Psoas muscle (tissue), 8 donors: ENCODE results near the gene COPZ1. TPM values are rescaled to one million over a fixed set of nuclear protein-coding genes. Genes with fewer than 3 reads are reported as not detected.
A peak's percentile ranks its signal among the peaks of the same experiment; 100 is the strongest.

Experiments
- ATAC-seq, 4 donors: fragments of 200-7000 bp; cut with Tn5 transposase; one replicate each; pipeline ENCODE4 v1.9.1; 2020; ENCODE audit warnings: moderate library complexity in 3 of 4, mild to moderate bottlenecking in 2 of 4
- DNase-seq, 2 donors: peaks; one replicate each; pipeline ENCODE4 v3.0.0-alpha.2; 2020
- H3K27ac ChIP-seq: fragments of 200-600 bp; one replicate; pipeline ENCODE4 v1.8.0; 2022
- H3K27me3 ChIP-seq, 3 donors: fragments of 200-600 bp in 1 of 3; one replicate each; pipeline versions ENCODE4 v1.6.1 to v1.8.0; 2013 to 2022; ENCODE audit warnings: low read length in 2 of 3, mild to moderate bottlenecking in 2 of 3, moderate library complexity in 1 of 3; ENCODE audit not compliant: insufficient read depth in 3 of 3
- H3K36me3 ChIP-seq, 2 donors: fragments of 200-600 bp in 1 of 2; one replicate each; pipeline versions ENCODE4 v1.6.1 to v1.8.0; 2013 to 2022; ENCODE audit warnings: low read depth in 1 of 2, mild to moderate bottlenecking in 1 of 2, moderate library complexity in 1 of 2; ENCODE audit not compliant: insufficient read depth in 1 of 2
- H3K4me1 ChIP-seq: fragments of 200-600 bp; one replicate; pipeline ENCODE4 v1.8.0; 2022
- H3K4me3 ChIP-seq: fragments of 200-600 bp; one replicate; pipeline ENCODE4 v1.8.0; 2022; ENCODE audit warnings: mild to moderate bottlenecking
- H3K9me3 ChIP-seq: fragments of 200-600 bp; one replicate; pipeline ENCODE4 v1.8.0; 2022
- CTCF ChIP-seq: fragments of 200-600 bp; IDR thresholded peaks from one replicate; pipeline ENCODE4 v1.8.0; 2022; ENCODE audit warnings: antibody characterized with exemption
- WGBS, 3 donors: extraction: QIAGEN DNeasy Blood & Tissue Kit; methylation state at CpG; one replicate each; pipeline versions ENCODE4 v1.1.6 to v1.1.7; 2013; 5-methylcytosine and 5-hydroxymethylcytosine counted together
- intact Hi-C, 2 donors: fragments of 100-400 bp; cut with DNase I; formaldehyde crosslinking; loops; one replicate each; pipeline versions ENCODE4 v1.11.0 to v1.14.2; 2022
- polyA plus RNA-seq, 3 donors: library from polyadenylated mRNA; stranded (reverse); fragments of 200-250 nt; gene quantifications; one replicate each; pipeline ENCODE4 v1.2.3, GENCODE V29; 2013
- total RNA-seq, 4 donors: library from RNA; stranded (reverse); fragmentation: NEBNext Ultra II Directional in 2 of 4; extraction: Animal tissue kit (Norgen Biotek cat#: 25700) in 2 of 4; gene quantifications; one replicate each; pipeline versions ENCODE4 v1.2.1 to v1.2.4, GENCODE V29; 2021 to 2023
- donor health status: healthy with polysubstance abuse.
- donor health status: DM: no; HTN: no; CAD: no; lungs with moderate emphysema.
- donor health status: Bipolar disorder and iron deficiency.
- donor health status: healthy.
- donor health status: DM: yes; HTN: yes; CAD: no.
- donor health status: DM: no; HTN: no; CAD: no.
- donor health status: DM: no; HTN: no; CAD: no.
- donor health status: DM: yes; HTN: yes; CAD: no.

Gene COPZ1
- total and polyA plus RNA-seq, 7 donors, result 77.8 to 131 (median 88.3) TPM

- Histone ChIP-seq H3K36me3 (peaks cover 17 to 97% of the 10 kb centered on the region in 2 donors), H3K4me1 (no peaks in the 10 kb centered on the region), H3K27ac (no peak overlapping the region), H3K4me3 (no peak overlapping the region), H3K27me3 (no peaks in the 10 kb centered on the region), H3K9me3 (no peaks in the 10 kb centered on the region)
- TF ChIP-seq CTCF, result peak; percentile 99
- peak; percentile 84 to 91 (median 88) for ATAC-seq
- intact Hi-C loops, result loop anchor here in 1 of 2 donors (1.0 kb wide), 1 partner anchor 40 kb away; no protein-coding TSS in a partner anchor
- WGBS, 3 donors, result 66 to 76% (median 71%) methylated on average over 8 of the region's 8 CpGs
- peak; percentile 88 to 93 for DNase-seq
These were observed 74.3 kb downstream of the COPZ1 start for GRCh38 chr12:54398995-54399793.

GRCh38 chr12:54401119-54401518, 76.2 kb downstream of the COPZ1 start:
- no peaks in the 10 kb centered on the region for H3K4me1 ChIP-seq
- intact Hi-C loops, result loop anchor here in 1 of 2 donors (2.0 kb wide), 1 partner anchor 38 kb away; no protein-coding TSS in a partner anchor
- ATAC-seq, result no peak

More at GRCh38 chr12:54401119-54401518, 76.2 kb downstream of the COPZ1 start:
- no peak overlapping the region for H3K4me3 ChIP-seq
- WGBS, 3 donors, result 96 to 100% (median 100%) methylated on average over 2 of the region's 2 CpGs
- no peak for DNase-seq
- no peaks in the 10 kb centered on the region for H3K27me3 ChIP-seq
- no peak overlapping the region for H3K27ac ChIP-seq
- peaks cover 21 to 96% of the 10 kb centered on the region in 2 donors for H3K36me3 ChIP-seq
- TF ChIP-seq CTCF, result no peak
- H3K9me3 ChIP-seq, result no peaks in the 10 kb centered on the region

Other genes starting within 250 kb of the COPZ1 start
- gene SMUG1, start 136.1 kb upstream of the COPZ1 start, total RNA-seq, result 10 to 100 TPM; 16.4 to 25.7 (median 19.7) TPM
- gene SMUG1, start 136.1 kb upstream of the COPZ1 start, polyA plus RNA-seq, result 10 to 100 TPM; 28.2 to 49.2 (median 36.5) TPM
- 10 to 100 TPM; 12.1 to 19.3 (median 16.4) TPM for gene CBX5, start 45.0 kb upstream of the COPZ1 start, total RNA-seq
- 1 to 10 TPM; 5.2 to 9.3 (median 8.4) TPM for gene CBX5, start 45.0 kb upstream of the COPZ1 start, polyA plus RNA-seq
- 100 to 1,000 TPM; 282 to 601 (median 458) TPM for gene HNRNPA1, start 44.4 kb upstream of the COPZ1 start, total RNA-seq
- 100 to 1,000 TPM; 310 to 826 (median 453) TPM for gene HNRNPA1, start 44.4 kb upstream of the COPZ1 start, polyA plus RNA-seq
- 1 to 10 TPM in 1 of 4 donors, under 1 TPM in 3; 0.30 to 1.6 (median 0.50) TPM for gene NFE2, start 24.1 kb upstream of the COPZ1 start, total RNA-seq
- under 1 TPM; 0.10 to 0.26 (median 0.18) TPM for gene NFE2, start 24.1 kb upstream of the COPZ1 start, polyA plus RNA-seq
- under 1 TPM in 1 of 4 donors, not detected in 3; 0.40 TPM for gene GPR84, start 39.4 kb downstream of the COPZ1 start, total RNA-seq
- under 1 TPM in 1 of 3 donors, not detected in 2; 0.16 TPM for gene GPR84, start 39.4 kb downstream of the COPZ1 start, polyA plus RNA-seq
- gene ZNF385A, start 59.6 kb downstream of the COPZ1 start, total RNA-seq, result 10 to 100 TPM; 25.5 to 85.8 (median 68.9) TPM
- gene ZNF385A, start 59.6 kb downstream of the COPZ1 start, polyA plus RNA-seq, result 10 to 100 TPM in 2 of 3 donors, 1 to 10 TPM in 1; 4.9 to 28.0 (median 24.5) TPM
- 10 to 100 TPM; 24.0 to 80.3 (median 41.9) TPM for gene ITGA5, start 94.1 kb downstream of the COPZ1 start, total RNA-seq
- 100 to 1,000 TPM in 1 of 3 donors, 10 to 100 TPM in 2; 13.7 to 244 (median 39.7) TPM for gene ITGA5, start 94.1 kb downstream of the COPZ1 start, polyA plus RNA-seq
- gene GTSF1, start 148.5 kb downstream of the COPZ1 start, total RNA-seq, result under 1 TPM in 1 of 4 donors, not detected in 3; 0.94 TPM
- gene GTSF1, start 148.5 kb downstream of the COPZ1 start, polyA plus RNA-seq, result not detected
- 1 to 10 TPM; 3.2 to 4.7 (median 4.1) TPM for gene NCKAP1L, start 172.6 kb downstream of the COPZ1 start, total RNA-seq
- under 1 TPM; 0.44 to 0.81 (median 0.75) TPM for gene NCKAP1L, start 172.6 kb downstream of the COPZ1 start, polyA plus RNA-seq
- gene PDE1B, start 224.5 kb downstream of the COPZ1 start, total RNA-seq, result 1 to 10 TPM; 1.2 to 2.6 (median 1.7) TPM
- 1 to 10 TPM; 1.1 to 1.8 (median 1.1) TPM for gene PDE1B, start 224.5 kb downstream of the COPZ1 start, polyA plus RNA-seq